ENCODE measurements around the gene ARMC6. TPM values are rescaled to one million over a fixed set of nuclear protein-coding genes. Genes with fewer than 3 reads are reported as not detected.

ARMC6 gene
- total and polyA plus RNA-seq, 2 of the 13 experiments (the other 11 are each of a cell fraction or from before 2014, with no cell fraction given), result 16.2 to 36.8 TPM

- no peak for ATAC-seq
- H3K4me1 ChIP-seq (ENCODE audit: insufficient read depth, low read length), result peaks cover 57% of the 10 kb centered on the region
- CTCF ChIA-PET (ENCODE audit: low intra/inter-chr PET ratio, low total read pairs), result no interaction called here
- no peaks in the 10 kb centered on the region for H3K79me2 ChIP-seq (ENCODE audit: insufficient read depth, low read length)
- no peak overlapping the region for H3K4me2 ChIP-seq (ENCODE audit: low read depth, low read length)
- 83% methylated on average over 16 of the region's 17 CpGs for WGBS (ENCODE audit: low lambda C conversion rate)
- H3K27me3 ChIP-seq (ENCODE audit: control insufficient read depth in 1 of 2, insufficient read depth in 2 of 2, low read length in 2 of 2), result no peaks in the 10 kb centered on the region
- H3K9ac ChIP-seq (ENCODE audit: insufficient read depth, low read depth, low read length), result no peak overlapping the region
- H3K27ac ChIP-seq (ENCODE audit: extremely low read length, insufficient read depth, low read length), result no peak overlapping the region
- no TSS peak for BruUV-seq (replicated peaks)
- TF ChIP-seq AGO2 (optimal IDR thresholded peaks at IDR 0.05; ENCODE audit: low read depth, low read length) (peak; percentile 42), ZNF546 (CRISPR knock-in tag; conservative IDR thresholded peaks at IDR 0.05) (no peak), ZFP91 (CRISPR knock-in tag; IDR thresholded peaks at IDR 0.05; ENCODE audit: borderline replicate concordance) (0 out of 2 replicates have a peak, but pooled peaks have one; percentile 35)
- TF ChIP-seq, protein P1, sequence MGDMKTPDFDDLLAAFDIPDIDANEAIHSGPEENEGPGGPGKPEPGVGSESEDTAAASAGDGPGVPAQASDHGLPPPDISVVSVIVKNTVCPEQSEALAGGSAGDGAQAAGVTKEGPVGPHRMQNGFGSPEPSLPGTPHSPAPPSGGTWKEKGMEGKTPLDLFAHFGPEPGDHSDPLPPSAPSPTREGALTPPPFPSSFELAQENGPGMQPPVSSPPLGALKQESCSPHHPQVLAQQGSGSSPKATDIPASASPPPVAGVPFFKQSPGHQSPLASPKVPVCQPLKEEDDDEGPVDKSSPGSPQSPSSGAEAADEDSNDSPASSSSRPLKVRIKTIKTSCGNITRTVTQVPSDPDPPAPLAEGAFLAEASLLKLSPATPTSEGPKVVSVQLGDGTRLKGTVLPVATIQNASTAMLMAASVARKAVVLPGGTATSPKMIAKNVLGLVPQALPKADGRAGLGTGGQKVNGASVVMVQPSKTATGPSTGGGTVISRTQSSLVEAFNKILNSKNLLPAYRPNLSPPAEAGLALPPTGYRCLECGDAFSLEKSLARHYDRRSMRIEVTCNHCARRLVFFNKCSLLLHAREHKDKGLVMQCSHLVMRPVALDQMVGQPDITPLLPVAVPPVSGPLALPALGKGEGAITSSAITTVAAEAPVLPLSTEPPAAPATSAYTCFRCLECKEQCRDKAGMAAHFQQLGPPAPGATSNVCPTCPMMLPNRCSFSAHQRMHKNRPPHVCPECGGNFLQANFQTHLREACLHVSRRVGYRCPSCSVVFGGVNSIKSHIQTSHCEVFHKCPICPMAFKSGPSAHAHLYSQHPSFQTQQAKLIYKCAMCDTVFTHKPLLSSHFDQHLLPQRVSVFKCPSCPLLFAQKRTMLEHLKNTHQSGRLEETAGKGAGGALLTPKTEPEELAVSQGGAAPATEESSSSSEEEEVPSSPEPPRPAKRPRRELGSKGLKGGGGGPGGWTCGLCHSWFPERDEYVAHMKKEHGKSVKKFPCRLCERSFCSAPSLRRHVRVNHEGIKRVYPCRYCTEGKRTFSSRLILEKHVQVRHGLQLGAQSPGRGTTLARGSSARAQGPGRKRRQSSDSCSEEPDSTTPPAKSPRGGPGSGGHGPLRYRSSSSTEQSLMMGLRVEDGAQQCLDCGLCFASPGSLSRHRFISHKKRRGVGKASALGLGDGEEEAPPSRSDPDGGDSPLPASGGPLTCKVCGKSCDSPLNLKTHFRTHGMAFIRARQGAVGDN (CRISPR knock-in tag; IDR thresholded peaks at IDR 0.05), result 0 out of 2 replicates have a peak, but pooled peaks have one; percentile 2
- no peak for DNase-seq (ENCODE audit: low spot score)
- peaks cover 19 to 38% of the 10 kb centered on the region in 2 experiments for H3K36me3 ChIP-seq (replicated peaks in 1 of 2; ENCODE audit: control insufficient read depth in 1 of 2, insufficient read depth in 2 of 2, low read length in 2 of 2)
- in situ Hi-C loops (cut with HindIII; ENCODE audit: extremely low pct_ligation_motif_present, low pct_unique_long_range_greater_than_20kb), result loop anchor here (5.0 kb wide), 1 partner anchor 53 kb away; no protein-coding TSS in a partner anchor
- H4K20me1 ChIP-seq (ENCODE audit: insufficient read depth, low read length), result no peaks in the 10 kb centered on the region
- no peak overlapping the region for H2AFZ ChIP-seq (ENCODE audit: low read length)
- FAIRE-seq, result no peak
- no peaks in the 10 kb centered on the region for H3K9me3 ChIP-seq (ENCODE audit: low read length)
- intact Hi-C loops (cut with micrococcal nuclease; ENCODE audit: unreplicated experiment), result no loop called here
- no peak overlapping the region for H3K4me3 ChIP-seq (replicated peaks in 1 of 3; ENCODE audit: insufficient read depth in 1 of 3, low read depth in 2 of 3, low read length in 3 of 3)
- POLR2A ChIA-PET, result interaction anchor here (1.0 to 6.5 kb wide), 2 partner anchors 8 to 40 kb away, joined by 3 to 43 read pairs; no protein-coding TSS in a partner anchor
Observed at GRCh38 chr19:19059018-19059836, 25.8 kb downstream of the ARMC6 start.

Data from HepG2 (cell line).